RKO (cell line): ENCODE data around the gene ZNF669.

Experiments
- DNase-seq: peaks from one replicate; pipeline ENCODE4 v3.0.0-alpha.2; 2016; ENCODE audit warnings: low spot score

The ZNF669 gene

DNA sequence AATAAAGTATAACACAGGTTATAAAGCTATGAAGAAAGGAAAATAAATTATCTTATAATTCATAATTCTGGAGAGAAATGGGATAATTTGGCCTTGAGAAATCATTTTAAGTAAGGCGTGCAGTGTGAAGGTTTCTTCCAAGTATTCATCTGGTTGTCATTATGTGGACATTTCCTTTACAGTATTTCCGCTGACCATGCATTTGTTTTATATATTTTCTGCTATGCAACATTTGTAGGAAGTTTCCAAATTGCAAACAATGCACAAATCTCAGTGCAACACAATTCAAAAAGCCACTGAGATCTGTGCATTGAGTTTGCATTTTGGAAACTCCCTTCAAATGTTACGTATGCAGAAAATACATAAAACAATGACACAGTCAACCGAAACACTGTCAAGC lies 43.4 kb downstream of the ZNF669 start:
- no peak for DNase-seq

DNA sequence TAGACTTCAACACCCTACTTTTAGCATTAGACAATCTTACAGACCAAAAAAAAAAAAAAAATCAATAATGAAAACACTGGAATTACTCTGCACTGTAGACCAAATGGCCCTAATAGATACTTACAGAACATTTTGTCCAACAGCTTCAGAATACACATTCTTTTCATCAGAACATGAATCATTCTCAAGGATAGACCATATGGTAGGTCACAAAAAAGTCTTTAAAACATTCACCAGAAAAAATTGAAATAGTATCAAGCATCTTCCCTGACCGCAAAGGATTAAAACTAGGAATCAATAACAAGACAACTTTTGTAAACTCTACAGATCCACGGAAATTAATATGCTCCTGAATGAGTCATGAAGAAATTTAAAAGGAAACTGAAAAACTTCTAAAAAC lies 48.1 kb downstream of the ZNF669 start:
- DNase-seq = no peak

DNA sequence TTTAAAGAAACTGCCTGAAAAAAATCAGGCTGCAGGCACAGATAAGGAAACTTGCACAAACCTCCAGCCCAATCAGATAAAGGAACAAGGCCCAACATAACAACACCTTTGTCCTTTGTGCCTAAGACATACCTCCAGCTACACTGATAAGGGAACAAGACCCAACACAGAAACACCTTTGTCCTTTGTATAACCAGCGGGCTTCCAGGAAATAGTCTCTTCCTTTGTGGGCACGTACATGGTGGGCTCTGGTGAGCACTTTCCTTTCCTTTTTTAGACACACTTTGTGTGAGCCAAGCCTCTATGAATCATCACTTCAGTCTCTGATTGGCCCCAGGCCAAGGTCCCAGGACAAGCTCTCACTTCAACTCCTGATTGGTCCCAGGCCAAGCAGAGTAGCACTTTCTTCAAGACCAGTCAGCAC lies 49.2 kb downstream of the ZNF669 start:
- no peak for DNase-seq
